HepG2 (cell line): ENCODE results near the gene PLEKHG2. TPM values are rescaled to one million over a fixed set of nuclear protein-coding genes. Genes with fewer than 3 reads are reported as not detected.
A peak's percentile ranks its signal among the peaks of the same experiment; 100 is the strongest.

Experiments used
- ETV6 ChIP-seq: sonication (generic); formaldehyde crosslinking; conservative IDR thresholded peaks from 2 replicates; pipeline ENCODE4 v1.4.0; 2020; ENCODE audit warnings: missing genetic modification reagents
- FOSL1 ChIP-seq: sonication (generic); formaldehyde crosslinking; IDR thresholded peaks from 2 replicates; pipeline ENCODE4 v1.9.0; 2021; ENCODE audit warnings: missing genetic modification reagents, borderline replicate concordance
- FOXP1 ChIP-seq, 2 experiments: fragments of 450-650 bp in 1 of 2; IDR thresholded peaks; 2 replicates each; pipeline ENCODE4 v1.6.1; 2017 to 2018; ENCODE audit warnings: antibody characterized with exemption in 1 of 2
- HES4 ChIP-seq: sonication (generic); formaldehyde crosslinking; IDR thresholded peaks from 2 replicates; pipeline ENCODE4 v1.9.0; 2021; ENCODE audit warnings: mild to moderate bottlenecking, missing genetic modification reagents, borderline replicate concordance
- LRRFIP1 ChIP-seq: sonication (generic); formaldehyde crosslinking; conservative IDR thresholded peaks from 2 replicates; pipeline ENCODE4 v1.4.0; 2020; ENCODE audit warnings: missing genetic modification reagents
- NFKBIZ ChIP-seq: IDR thresholded peaks from 2 replicates; pipeline ENCODE4 v1.6.1; 2018; ENCODE audit warnings: missing genetic modification reagents, missing compliant biosample characterization
- NR0B2 ChIP-seq: sonication (generic); formaldehyde crosslinking; IDR thresholded peaks from 2 replicates; pipeline ENCODE4 v1.4.0; 2020; ENCODE audit warnings: mild to moderate bottlenecking, missing genetic modification reagents
- ONECUT2 ChIP-seq: sonication (generic); formaldehyde crosslinking; IDR thresholded peaks from 2 replicates; pipeline ENCODE4 v1.4.0; 2020; ENCODE audit warnings: missing genetic modification reagents
- TAF1 ChIP-seq: sonication (generic); formaldehyde crosslinking; IDR thresholded peaks from 2 replicates; pipeline ENCODE4 v1.4.0; 2020; ENCODE audit warnings: missing genetic modification reagents
- TBL1XR1 ChIP-seq: fragments of 150-350 bp; IDR thresholded peaks from 2 replicates; pipeline ENCODE4 v1.6.1; 2014; ENCODE audit warnings: borderline replicate concordance, low read length; ENCODE audit not compliant: partially characterized antibody
- THAP8 ChIP-seq: sonication (generic); formaldehyde crosslinking; IDR thresholded peaks from 2 replicates; pipeline ENCODE4 v1.5.1; 2020; ENCODE audit warnings: missing genetic modification reagents, mild to moderate bottlenecking, borderline replicate concordance
- ZBTB34 ChIP-seq: sonication (generic); formaldehyde crosslinking; IDR thresholded peaks from 2 replicates; pipeline ENCODE4 v1.8.0; 2022; ENCODE audit warnings: mild to moderate bottlenecking, missing genetic modification reagents
- ZKSCAN5 ChIP-seq: sonication (generic); formaldehyde crosslinking; IDR thresholded peaks from 2 replicates; pipeline ENCODE4 v1.5.1; 2020; ENCODE audit warnings: mild to moderate bottlenecking, missing genetic modification reagents
- ZNF33A ChIP-seq: sonication (generic); formaldehyde crosslinking; IDR thresholded peaks from 2 replicates; pipeline ENCODE4 v1.5.1; 2020; ENCODE audit warnings: missing genetic modification reagents, mild to moderate bottlenecking, moderate library complexity, borderline replicate concordance
- ZNF350 ChIP-seq: sonication (generic); formaldehyde crosslinking; IDR thresholded peaks from 2 replicates; pipeline ENCODE4 v1.4.0; 2020; ENCODE audit warnings: mild to moderate bottlenecking, low read depth, missing genetic modification reagents, borderline replicate concordance
- ZNF564 ChIP-seq: sonication (generic); formaldehyde crosslinking; IDR thresholded peaks from 2 replicates; pipeline ENCODE4 v1.8.1; 2023; ENCODE audit warnings: mild to moderate bottlenecking, missing genetic modification reagents
- ZNF660 ChIP-seq: sonication (generic); formaldehyde crosslinking; IDR thresholded peaks from 2 replicates; pipeline ENCODE4 v1.5.1; 2020; ENCODE audit warnings: mild to moderate bottlenecking, low read depth, missing genetic modification reagents, borderline replicate concordance
- ZNF670 ChIP-seq: sonication (generic); formaldehyde crosslinking; IDR thresholded peaks from 2 replicates; pipeline ENCODE4 v1.8.0; 2022; ENCODE audit warnings: mild to moderate bottlenecking, missing genetic modification reagents, borderline replicate concordance
- ZNF737 ChIP-seq: sonication (generic); formaldehyde crosslinking; IDR thresholded peaks from 2 replicates; pipeline ENCODE4 v1.5.0; 2020; ENCODE audit warnings: missing genetic modification reagents, mild to moderate bottlenecking, borderline replicate concordance
- polyA plus RNA-seq, 8 experiments: library from polyadenylated mRNA; depleted of rRNA in 3 of 8; stranded (reverse) in 7 of 8; unstranded in 1 of 8; fragments of >200 nt; fragmentation: Illumina TruSeq in 4 of 8; extraction: Trizol in 4 of 8; gene quantifications; 2 replicates each; pipeline versions ENCODE4 v1.2.1 to v1.2.3, GENCODE V29; 2011 to 2016; ENCODE audit warnings: low read depth in 4 of 8, missing spikeins in 1 of 8, mixed read lengths in 1 of 8; ENCODE audit not compliant: insufficient read depth in 1 of 8
- total RNA-seq, 5 experiments: library from RNA; depleted of rRNA; stranded (reverse); fragments of >200 nt; fragmentation: Illumina TruSeq; extraction: Trizol; gene quantifications; 2 replicates each; pipeline ENCODE4 v1.2.3, GENCODE V29; 2016; ENCODE audit warnings: low read depth in 1 of 5
- TF ChIP-seq, protein P1 (sequence below): sonication (generic); formaldehyde crosslinking; IDR thresholded peaks from 2 replicates; pipeline ENCODE4 v1.9.0; 2021; ENCODE audit warnings: missing genetic modification reagents, mild to moderate bottlenecking, borderline replicate concordance
- TF ChIP-seq, protein P2 (sequence below): sonication (generic); formaldehyde crosslinking; IDR thresholded peaks from 2 replicates; pipeline ENCODE4 v1.4.0; 2020; ENCODE audit warnings: missing genetic modification reagents, borderline replicate concordance

PLEKHG2 gene
- total and polyA plus RNA-seq, 2 of the 13 experiments (the other 11 are each of a cell fraction or from before 2014, with no cell fraction given): 3.6 to 6.8 TPM

DNA sequence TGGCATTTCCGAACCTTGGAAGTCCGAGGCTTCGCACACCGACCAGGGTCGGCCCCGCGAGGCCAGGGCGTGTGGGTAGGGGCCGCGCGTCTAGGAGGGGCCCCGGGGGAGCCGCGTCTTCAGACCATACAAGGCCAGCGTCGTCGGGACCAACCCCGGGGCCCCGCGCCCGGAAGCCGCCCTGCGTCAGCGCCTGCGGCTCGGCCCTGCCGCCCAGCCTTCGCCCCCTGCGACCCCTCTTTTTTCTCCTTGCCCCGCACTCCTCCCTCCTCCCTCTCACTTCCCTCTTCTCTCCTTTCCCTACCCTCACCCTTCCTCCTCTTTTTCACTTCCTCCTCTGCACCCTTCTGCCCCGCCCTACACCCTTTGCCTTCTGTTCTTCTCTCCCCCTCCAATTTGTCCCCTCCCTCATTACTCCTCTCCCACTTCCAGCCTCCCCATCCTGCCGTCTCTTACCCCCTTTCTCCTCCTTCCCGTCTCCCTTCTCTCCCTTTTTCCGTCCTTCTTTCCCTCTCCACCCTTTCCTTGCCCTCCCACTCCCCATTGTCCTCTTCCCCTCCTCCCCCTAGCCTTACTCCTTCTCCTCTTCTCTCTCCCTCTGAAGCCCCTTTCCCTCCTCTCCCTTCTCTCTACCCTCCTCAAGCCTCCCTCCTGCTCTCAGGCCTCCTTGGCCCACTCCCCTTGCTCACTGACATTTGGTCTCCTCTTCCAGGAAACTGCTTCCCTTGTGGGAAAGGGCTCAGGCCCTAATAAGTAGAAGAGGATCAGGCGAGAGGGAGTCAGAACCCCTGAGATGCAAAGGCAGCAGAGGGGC lies 2.2 kb upstream of the PLEKHG2 start (continued):
- TF ChIP-seq ZNF670 (no peak), ZNF660 (no peak), NR0B2 (CRISPR knock-in tag) (no peak), ZBTB34 (CRISPR knock-in tag) (no peak), LRRFIP1 (no peak), THAP8 (CRISPR knock-in tag) (no peak), HES4 (CRISPR knock-in tag) (no peak; the same call in 1 of the 2 replicates), ETV6 (CRISPR knock-in tag) (0 out of 2 replicates have a peak, but pooled peaks have one; percentile 39), ZNF33A (CRISPR knock-in tag) (no peak), ZNF737 (no peak), FOSL1 (no peak), ZKSCAN5 (CRISPR knock-in tag) (no peak), ZNF350 (CRISPR knock-in tag) (no peak), TBL1XR1 (no peak), ONECUT2 (CRISPR knock-in tag) (no peak), TAF1 (CRISPR knock-in tag) (0 out of 2 replicates have a peak, but pooled peaks have one; percentile 23), FOXP1 (IDR thresholded peaks at IDR 0.05) (peak; percentile 3; the same call in 1 of the 2 replicates), FOXP1 (CRISPR knock-in tag; IDR thresholded peaks at IDR 0.05) (no peak), NFKBIZ (CRISPR knock-in tag) (no peak), ZNF564 (no peak)
- TF ChIP-seq, protein P1, sequence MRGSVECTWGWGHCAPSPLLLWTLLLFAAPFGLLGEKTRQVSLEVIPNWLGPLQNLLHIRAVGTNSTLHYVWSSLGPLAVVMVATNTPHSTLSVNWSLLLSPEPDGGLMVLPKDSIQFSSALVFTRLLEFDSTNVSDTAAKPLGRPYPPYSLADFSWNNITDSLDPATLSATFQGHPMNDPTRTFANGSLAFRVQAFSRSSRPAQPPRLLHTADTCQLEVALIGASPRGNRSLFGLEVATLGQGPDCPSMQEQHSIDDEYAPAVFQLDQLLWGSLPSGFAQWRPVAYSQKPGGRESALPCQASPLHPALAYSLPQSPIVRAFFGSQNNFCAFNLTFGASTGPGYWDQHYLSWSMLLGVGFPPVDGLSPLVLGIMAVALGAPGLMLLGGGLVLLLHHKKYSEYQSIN: no peak
- TF ChIP-seq, protein P2, sequence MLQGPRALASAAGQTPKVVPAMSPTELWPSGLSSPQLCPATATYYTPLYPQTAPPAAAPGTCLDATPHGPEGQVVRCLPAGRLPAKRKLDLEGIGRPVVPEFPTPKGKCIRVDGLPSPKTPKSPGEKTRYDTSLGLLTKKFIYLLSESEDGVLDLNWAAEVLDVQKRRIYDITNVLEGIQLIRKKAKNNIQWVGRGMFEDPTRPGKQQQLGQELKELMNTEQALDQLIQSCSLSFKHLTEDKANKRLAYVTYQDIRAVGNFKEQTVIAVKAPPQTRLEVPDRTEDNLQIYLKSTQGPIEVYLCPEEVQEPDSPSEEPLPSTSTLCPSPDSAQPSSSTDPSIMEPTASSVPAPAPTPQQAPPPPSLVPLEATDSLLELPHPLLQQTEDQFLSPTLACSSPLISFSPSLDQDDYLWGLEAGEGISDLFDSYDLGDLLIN (CRISPR knock-in tag): no peak
